HG02981 (cell line): ENCODE measurements around the gene ANO2.

ENCODE experiments used
- ATAC-seq: cut with Tn5 transposase; IDR thresholded peaks from one replicate; pipeline ENCODE4 v1.9.1; 2021; ENCODE audit warnings: mild to moderate bottlenecking, moderate library complexity; ENCODE audit not compliant: unreplicated experiment

Gene ANO2

GRCh38 chr12:5964913-5965900 lies 20.1 kb upstream of the ANO2 start:
- ATAC-seq, result no peak

GRCh38 chr12:5963515-5963914 lies 18.5 kb upstream of the ANO2 start:
- ATAC-seq, result no peak

- no peak for ATAC-seq
These were observed 15.7 kb upstream of the ANO2 start for GRCh38 chr12:5960783-5961182.

GRCh38 chr12:5956987-5957386 lies 11.9 kb upstream of the ANO2 start:
- no peak for ATAC-seq

DNA sequence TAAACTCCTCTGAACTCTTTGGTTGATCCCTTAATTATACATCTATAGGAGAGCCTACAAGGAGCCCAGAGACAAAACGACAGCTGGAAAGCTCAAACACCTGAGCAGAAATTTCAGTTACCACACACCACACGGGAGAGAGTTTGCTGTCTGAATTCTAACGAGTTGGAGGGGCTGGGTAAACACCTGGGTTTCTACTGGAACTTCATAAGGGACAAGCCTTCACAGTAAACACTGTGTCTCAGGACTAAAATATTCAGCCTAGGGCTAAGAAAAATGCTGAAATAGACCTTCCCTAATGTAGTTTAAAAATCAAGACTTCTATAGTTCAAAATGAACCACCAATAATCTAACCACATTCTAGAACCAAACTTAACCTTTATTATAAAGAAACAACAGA lies 9.6 kb upstream of the ANO2 start:
- no peak for ATAC-seq

GRCh38 chr12:5953835-5954586 lies 9.0 kb upstream of the ANO2 start:
- ATAC-seq, result no peak

GRCh38 chr12:5952031-5952430 lies 7.0 kb upstream of the ANO2 start:
- no peak for ATAC-seq

DNA sequence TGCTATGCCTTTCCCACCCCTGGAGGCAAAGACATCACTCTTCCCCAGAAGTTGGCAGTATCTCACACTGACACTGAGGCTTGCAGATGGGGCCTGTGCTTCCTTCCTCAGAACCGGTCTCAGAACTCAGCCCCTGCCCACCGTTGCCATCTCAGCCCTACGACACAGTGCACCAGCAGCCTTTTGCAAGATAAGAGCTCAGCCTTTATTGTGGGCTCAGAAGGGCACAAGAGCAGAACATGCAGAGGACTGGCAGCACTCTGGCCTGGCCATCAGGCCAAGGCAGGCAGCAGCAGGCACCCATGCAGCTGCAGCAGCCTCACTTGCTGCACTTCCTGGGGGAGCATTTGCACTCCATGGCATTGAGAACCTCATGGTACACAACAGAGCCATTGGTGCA lies 3.6 kb upstream of the ANO2 start:
- ATAC-seq, result no peak

DNA sequence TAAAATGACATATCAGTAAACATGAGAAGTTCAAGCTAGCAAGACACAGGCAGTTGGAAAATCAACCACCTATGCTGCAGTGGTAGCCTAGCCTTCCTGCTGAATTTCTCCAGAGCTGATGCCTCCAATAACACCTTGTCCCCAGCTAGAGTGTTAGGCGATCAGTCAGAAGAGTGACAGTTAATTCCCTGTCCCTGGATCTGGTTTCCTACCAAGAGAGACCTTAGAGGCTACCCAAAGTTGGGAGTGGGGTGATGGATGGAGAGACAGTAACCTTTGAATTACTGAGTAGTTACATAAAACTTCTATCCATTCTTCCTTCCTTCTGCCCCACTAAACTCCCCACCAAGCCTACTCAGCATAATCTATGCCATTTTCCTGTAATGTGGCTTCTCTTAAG lies 1.9 kb upstream of the ANO2 start:
- ATAC-seq, result no peak

DNA sequence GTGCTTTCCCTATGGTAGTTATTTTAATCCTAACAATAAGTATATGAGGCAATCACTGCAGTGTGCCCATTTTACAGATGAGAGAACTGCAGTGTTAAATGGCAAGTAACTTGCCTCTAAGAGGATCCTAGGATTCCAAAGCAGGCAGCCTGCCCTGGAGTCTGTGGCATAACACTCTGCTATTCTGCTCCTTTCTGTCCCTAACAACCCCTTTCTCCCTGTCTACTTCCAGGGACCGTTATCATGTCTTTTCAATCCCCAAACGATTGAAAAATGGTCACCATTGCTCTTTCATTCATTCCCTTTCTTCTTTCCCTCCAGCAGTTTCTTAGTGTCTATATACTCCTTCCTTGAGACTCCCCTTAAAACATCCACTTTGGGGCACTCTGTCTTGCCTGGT lies 1.3 kb upstream of the ANO2 start:
- no peak for ATAC-seq

DNA sequence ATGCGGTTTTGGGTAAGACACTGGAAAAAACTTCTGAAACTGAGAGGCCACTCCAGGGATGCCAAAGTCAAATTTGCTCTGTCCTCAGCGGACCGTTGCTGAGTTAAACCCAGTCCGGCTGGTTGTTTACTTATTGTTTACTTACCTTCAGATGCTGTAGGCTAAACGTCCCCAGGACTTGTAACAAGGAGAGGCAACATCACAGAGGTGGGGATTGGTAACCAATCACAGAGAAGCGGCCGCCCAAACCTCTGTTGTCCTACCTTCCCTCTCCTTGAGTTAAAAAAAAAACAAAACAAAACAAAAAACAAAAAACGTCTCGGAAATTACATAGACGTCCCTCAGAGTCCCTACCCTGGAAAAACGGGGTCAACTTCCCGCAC lies 380 bp downstream of the ANO2 start:
- no peak for ATAC-seq

DNA sequence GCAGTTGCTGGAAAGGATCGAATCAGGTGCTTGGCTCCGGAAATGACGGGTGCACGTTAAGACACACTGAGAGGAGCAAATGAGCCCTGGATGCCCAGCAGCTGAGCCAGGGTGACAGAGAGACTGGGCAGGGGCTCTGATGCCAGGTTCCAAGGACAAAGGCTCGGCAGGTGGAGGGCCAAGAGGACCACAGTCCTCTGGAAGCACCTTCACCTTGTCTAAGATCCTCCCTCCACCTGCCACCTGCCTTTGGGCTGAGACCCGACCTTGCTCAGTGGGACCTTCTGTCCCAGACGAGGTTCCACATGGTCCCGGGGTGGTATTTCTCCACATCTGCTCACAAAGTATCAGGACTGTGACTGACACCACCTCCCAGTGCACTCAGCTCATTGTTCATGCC lies 1.0 kb downstream of the ANO2 start:
- ATAC-seq, result no peak

GRCh38 chr12:5941907-5942306 lies 3.2 kb downstream of the ANO2 start:
- ATAC-seq, result no peak

GRCh38 chr12:5927732-5928516 lies 17.1 kb downstream of the ANO2 start:
- ATAC-seq, result no peak

DNA sequence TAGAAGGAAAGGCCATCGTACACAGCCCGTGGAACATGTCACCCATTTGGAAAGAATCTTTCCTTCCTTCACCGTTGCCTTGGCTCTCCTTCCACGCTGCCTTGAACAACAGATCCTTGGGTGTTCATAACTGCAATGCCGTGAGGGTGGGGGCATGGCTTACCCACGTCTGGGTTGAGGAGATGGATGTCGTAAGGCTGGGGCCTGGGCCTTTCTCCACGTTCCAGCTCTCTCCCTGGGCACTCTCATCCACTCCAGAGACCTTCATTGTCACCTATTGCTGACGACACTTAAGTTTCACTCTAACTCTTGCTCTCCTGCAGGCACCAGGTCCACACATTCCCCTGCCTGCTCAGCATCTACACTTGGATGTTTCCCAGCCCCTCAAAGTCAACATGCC lies 19.4 kb downstream of the ANO2 start:
- no peak for ATAC-seq

DNA sequence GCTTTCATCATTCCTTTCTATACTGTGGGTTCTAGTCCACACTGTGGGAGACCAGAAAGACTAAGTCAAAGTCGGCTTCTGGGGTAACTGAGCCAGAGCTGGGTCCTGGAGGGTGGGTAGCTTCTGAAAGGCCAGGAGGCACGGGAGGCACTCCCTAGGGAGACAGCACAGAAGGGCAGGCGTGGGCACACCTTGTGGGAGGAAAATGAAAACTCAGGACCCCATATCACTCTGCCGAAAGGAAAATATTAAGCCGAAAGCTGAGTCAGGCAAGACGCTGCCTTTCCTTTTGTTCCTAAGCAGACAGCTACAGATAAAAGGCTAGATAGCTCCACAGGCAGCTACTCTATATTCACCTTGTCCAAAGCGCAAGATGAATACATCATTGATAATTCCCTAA lies 20.7 kb downstream of the ANO2 start:
- ATAC-seq, result no peak

DNA sequence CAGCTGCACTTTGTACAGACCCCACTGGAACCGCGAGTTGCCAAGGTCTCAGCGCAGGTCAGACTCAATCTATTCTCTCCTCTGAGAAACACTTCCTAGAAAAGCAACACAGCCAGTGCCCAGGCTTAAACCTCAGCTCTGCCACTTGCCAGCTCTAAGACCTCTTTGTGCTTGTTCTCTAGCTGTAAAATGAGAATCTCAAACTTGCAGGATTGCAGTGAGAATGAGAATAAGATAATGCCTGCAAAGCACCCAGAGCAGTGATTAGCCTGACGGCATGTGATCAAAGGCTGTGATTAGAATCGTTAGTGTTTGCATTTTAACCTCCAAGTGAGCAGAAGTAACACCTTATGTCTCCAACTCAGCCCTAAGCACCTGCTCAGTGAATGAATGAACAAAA lies 21.3 kb downstream of the ANO2 start:
- no peak for ATAC-seq

DNA sequence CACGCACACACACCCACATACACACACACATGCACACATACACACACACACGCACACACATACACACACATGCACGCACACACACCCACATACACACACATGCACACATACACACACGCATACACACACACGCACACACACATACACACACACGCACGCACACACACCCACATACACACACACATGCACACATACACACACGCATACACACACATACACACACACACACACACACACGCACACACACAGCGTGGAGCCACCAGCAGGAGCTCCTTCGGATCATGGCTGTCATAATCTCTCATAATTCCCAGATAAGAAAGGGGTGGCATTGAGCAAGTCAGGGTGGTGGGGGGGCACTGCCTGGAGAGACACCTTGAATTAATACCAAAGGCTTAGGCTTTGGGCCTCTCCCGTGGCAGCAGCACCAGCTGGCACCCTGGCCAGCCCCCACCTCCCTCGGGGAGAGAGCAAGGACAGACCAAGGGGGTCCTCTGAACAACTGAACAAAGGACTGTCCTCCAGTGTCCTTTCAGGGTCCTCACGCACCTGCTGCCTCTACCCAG lies 21.9 kb downstream of the ANO2 start:
- no peak for ATAC-seq

- ATAC-seq, result no peak
These were observed 22.8 kb downstream of the ANO2 start for GRCh38 chr12:5921966-5922899.
